Measurements from ENCODE around the gene ME1. TPM values are rescaled to one million over a fixed set of nuclear protein-coding genes. Genes with fewer than 3 reads are reported as not detected.

The ME1 gene
- total and polyA plus RNA-seq, 9 of the 15 experiments (the other 6 are each of a cell fraction or from before 2014, with no cell fraction given): 3.2 to 10.4 (median 5.5) TPM

DNA sequence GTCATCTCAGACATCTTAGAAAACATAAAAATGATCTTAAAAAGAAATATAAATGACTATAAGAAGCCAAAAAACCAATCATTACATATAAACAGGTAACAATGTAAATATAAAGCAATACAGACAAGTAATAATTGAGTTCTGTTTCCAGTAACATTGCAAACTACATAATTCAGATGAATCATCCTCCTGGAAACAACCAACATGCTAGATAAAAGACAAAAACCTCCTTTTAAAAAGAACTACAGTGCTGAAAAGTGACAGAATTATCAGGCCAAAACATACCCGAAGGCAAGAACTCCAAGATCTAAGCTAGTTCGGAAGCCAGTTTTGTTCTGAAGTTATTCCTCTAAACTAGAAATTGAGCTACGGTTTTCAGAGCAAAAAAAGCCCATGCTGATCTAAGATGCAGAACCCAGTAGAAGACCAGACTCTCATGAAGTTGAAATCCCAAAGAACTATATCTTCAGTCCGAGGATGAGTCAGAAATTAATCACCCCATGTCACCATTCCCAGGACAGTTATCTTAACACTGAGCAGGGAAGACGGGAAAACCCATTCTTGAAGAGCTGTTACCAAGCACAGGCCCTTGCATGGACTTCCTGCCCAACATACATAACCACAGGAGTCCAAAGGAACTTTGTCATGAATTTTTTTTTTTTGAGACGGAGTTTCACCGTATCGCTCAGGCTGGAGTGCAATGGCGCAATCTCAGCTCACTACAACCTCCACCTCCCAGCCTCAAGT, 247.6 kb downstream of the ME1 start (continued):
- TF ChIP-seq, protein P1, sequence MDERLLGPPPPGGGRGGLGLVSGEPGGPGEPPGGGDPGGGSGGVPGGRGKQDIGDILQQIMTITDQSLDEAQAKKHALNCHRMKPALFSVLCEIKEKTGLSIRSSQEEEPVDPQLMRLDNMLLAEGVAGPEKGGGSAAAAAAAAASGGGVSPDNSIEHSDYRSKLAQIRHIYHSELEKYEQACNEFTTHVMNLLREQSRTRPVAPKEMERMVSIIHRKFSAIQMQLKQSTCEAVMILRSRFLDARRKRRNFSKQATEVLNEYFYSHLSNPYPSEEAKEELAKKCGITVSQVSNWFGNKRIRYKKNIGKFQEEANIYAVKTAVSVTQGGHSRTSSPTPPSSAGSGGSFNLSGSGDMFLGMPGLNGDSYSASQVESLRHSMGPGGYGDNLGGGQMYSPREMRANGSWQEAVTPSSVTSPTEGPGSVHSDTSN (CRISPR knock-in tag; IDR thresholded peaks at IDR 0.05; ENCODE audit: low read depth): no peak
- TF ChIP-seq, protein P1 (tag; conservative IDR thresholded peaks at IDR 0.05; ENCODE audit: low read depth): 0 out of 2 replicates have a peak, but pooled peaks have one; percentile 10
- no peak for TF ChIP-seq ZBTB17 (CRISPR knock-in tag; IDR thresholded peaks at IDR 0.05)
- TF ChIP-seq JUND (IDR thresholded peaks at IDR 0.05; ENCODE audit: borderline replicate concordance, low read depth, low read length): peak; percentile 51; the same call in 1 of the 2 replicates
- peak; percentile 38; the same call in 1 of the 3 replicates for TF ChIP-seq JUND (tag; IDR thresholded peaks at IDR 0.05; ENCODE audit: borderline replicate concordance, low read depth, low read length)
- TF ChIP-seq CEBPG (CRISPR knock-in tag; IDR thresholded peaks at IDR 0.05): no peak
- TF ChIP-seq CEBPG (tag; conservative IDR thresholded peaks at IDR 0.05 in 1 of 2, IDR thresholded peaks at IDR 0.05 in 1 of 2): peak; percentile 59 to 78
- TF ChIP-seq CEBPB (tag; IDR thresholded peaks at IDR 0.05): peak; percentile 54

Measured in K562 (cell line).